Measurements from ENCODE around the gene SERPINB11.
"Not testable (repeated sequence)": the region's sequence is repeated elsewhere in the genome, so short reads cannot be mapped to it uniquely, and the experiment has no call there.

Gene SERPINB11, protein sequence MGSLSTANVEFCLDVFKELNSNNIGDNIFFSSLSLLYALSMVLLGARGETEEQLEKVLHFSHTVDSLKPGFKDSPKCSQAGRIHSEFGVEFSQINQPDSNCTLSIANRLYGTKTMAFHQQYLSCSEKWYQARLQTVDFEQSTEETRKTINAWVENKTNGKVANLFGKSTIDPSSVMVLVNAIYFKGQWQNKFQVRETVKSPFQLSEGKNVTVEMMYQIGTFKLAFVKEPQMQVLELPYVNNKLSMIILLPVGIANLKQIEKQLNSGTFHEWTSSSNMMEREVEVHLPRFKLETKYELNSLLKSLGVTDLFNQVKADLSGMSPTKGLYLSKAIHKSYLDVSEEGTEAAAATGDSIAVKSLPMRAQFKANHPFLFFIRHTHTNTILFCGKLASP

DNA sequence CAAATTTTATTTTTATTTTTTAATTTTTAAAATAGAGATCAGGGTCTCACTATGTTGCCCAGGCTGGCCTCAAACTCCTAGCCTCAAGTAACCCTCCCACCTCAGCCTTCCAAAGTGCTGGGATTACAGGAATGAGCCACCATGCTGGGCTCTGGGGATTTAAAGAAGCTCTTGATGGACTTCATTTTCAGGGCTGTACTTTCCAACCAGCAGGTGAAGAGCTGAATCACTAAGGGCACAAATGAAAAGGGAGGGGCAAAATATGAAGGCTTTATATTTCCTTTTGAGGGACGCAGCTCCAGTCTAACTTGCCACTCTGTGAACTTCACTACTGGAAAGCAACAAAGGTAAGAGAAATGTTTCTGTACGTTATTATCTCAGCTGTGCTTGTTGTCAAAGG, at the start of gene SERPINB11:
Gene SERPINB11 (plus strand): TSS at position 301 of the 400 bp plus-strand sequence. CDS start 7,234 bp downstream, outside the sequence.
- no peak for DNase-seq (ENCODE audit: low read depth in 2 of 2)

GRCh38 chr18:63658920-63659319, 43.8 kb upstream of the SERPINB11 start:
- not testable (repeated sequence) for DNase-seq (ENCODE audit: low read depth in 2 of 2)

DNA sequence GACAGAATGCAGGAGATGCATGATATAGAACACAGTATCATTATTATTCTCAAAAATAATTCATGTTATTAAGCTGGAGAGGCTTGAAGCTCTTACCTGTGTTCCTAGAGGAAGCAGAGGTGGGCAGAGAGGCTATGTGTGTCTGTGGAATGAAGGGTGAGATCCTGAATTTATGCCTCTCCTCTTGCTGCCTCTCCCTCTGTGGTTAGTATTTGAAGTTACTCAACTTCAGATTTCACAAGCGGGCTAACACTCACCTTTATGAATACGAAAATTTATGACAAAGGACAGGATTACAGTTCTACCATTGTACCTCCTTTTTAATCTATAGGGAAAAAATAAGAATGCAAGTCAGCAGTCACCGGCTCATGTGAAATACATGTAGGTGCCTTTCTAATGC, 41.0 kb upstream of the SERPINB11 start, which contains the start of gene SERPINB3:
Gene SERPINB3 (minus strand): TSS at position 144 of the 400 bp plus-strand sequence. CDS start 677 bp downstream, outside the sequence.
- not testable (repeated sequence) for DNase-seq (ENCODE audit: low read depth in 2 of 2)

GRCh38 chr18:63664571-63664970, 38.2 kb upstream of the SERPINB11 start:
- no peak for DNase-seq (ENCODE audit: low read depth in 2 of 2)

DNA sequence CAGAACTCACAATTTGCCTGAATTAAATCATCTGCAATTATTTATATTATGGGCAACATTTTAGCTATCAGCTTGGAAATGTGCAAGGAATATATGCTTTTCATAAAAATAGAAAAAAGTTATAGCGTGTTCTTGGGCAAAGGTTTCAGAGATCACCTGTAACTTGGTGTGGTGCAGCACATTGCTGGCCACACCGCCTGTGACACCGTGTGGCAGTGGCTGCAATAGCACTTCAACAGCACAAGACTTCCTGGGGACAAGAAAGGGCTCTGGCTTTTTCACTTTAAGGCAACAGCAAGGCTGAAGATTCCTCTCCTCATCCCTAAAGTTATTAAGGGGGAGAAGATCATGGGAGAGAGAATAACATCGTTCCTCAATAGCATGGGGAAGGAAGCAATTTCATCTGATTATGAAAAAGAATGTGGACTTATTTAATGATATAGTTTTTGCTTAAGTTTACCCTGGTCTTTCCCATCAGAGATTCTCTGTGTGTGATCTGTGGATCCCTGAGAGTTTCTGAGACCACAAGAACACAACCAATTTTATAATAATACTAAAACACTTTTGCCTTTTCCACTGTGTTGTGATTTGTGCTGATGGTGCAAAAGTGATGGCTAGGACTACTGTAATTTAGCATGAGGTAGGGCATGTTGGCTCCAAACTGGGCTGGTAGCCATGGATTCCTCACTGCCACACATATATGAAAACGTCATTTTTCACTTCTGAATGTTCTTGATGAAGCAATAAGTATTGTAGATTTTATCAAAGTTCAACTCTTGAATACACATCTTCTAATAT, 26.0 kb upstream of the SERPINB11 start:
- no peak for DNase-seq (ENCODE audit: low read depth in 2 of 2)

DNA sequence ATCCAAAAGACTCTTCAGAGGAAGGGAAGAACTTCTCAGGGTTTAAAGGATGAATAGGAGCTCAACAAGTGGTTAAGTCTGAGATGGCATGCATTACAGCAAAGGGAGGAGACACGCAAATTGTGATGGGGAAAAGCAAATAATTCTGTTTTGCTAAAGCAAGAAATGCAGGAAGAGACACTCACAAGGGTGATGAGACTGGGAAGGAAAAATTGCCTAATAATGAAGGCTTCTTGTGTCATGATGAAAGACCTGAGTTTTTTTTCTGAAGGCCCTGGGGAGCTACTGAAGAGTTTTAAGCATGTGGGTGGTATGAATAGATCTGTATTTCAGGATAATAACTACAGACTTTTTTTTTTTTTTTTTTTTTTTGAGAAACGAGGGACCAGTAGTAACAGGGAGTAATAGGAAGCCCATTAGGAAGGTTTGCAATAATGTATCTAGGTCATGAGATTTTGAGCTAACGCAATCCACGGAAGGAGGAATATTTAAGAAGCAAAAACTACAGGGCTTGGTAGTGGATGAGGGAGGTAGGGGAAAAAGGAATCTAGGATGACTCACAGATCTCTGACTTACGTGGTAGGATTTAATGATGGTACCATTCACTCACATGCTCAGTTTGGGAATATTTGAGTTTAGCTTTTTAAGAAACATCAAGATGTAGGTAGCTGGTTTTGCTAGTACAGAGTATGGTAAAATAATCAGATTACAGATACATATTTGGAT, 25.1 kb upstream of the SERPINB11 start:
- DNase-seq (ENCODE audit: low read depth in 2 of 2), result no peak

DNA sequence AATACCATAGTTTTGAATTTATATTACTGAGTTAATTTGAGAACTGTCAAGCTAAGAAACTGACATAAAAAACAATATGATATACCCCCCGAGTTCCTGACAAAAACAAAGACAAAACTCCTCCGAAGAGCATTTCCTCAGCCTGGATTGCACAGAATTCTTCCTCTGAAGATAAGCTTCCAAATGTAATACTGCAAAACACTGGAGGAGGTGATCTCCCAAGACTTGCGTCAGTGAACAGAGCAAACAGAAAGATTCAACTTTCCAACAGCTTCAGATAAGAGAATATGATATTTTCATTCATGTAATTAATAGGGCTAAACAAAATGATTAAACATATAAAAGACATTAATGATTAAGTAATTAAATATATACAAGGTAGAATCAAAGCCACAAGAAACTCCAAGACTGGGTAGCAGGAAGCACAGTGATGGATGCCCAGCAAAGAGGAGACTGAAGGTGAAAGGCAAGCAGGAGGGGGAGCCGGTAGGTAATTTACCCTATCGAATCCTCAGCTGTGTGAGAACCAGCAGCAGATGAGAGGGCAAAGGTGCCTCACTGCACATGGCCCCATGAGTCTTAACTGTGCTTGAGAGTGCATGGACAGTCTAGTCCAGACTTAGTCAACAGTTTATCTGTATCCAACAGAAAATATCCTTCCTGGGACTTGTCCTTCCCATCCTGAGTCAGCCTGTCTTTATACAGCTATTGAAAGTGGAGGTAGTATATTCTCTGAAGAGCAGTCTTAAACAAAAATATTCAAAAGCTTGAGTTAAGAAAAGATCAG, 22.7 kb upstream of the SERPINB11 start:
- no peak for DNase-seq (ENCODE audit: low read depth in 2 of 2)

DNA sequence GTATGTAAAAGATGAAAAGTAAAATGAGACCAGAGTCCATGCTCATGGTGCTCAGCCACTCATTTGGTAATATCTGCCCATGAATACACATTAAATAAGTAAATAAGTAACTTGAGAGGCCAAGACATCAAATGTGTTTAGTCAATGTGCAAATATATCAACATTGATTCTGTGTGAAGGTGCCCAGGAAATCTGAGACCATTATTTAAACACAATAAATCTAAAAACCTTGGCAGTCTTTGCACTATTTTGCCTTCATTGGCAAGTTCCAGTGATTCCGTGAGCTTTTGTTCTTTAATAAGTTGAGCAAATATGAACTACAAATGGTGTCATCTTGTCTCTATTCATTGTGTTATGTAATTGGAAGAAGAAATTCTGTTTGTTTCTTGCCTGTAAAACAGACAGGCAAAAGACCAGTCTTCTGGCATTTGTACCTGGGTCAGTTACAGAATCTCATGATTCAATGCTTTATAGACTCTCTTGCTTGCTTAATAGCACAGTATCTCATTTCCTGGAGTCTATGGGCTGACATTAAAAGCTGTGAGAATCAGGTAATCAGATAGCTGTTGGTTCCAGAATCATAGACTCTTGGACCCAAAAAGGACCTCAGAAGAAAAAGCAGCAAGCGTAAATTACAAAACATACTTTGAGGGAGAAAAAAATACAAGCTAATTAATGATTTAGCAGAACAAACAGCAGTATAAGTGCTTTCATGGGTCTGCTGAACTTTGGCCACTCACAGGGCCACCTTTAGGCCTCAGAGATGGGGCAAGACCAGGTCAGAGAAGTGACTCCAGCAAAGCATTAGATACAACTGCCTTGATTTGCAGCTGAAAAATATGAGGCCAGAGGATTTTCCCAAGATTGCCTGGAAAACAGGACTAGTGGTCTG, 21.1 kb upstream of the SERPINB11 start:
- no peak for DNase-seq (ENCODE audit: low read depth in 2 of 2)

DNA sequence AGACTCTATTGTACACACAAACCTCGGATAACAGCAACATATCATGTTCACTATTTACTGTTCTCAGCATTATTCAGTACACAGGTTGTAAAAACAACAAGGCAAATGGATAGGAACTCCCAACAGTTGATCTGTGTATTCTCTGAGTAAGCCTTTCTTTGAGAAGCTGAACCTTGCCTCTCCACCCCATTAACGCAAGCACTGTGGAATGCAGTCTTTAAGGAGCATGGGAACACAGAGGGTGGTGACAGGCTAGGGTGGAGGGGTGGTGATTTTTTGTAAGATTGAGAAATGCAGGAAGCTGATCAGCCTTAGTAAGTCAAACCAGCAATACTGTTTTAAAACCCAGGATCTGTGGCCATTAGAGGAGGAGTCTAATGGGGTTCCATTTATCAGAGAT, 19.6 kb upstream of the SERPINB11 start:
- DNase-seq (ENCODE audit: low read depth in 2 of 2), result no peak

DNA sequence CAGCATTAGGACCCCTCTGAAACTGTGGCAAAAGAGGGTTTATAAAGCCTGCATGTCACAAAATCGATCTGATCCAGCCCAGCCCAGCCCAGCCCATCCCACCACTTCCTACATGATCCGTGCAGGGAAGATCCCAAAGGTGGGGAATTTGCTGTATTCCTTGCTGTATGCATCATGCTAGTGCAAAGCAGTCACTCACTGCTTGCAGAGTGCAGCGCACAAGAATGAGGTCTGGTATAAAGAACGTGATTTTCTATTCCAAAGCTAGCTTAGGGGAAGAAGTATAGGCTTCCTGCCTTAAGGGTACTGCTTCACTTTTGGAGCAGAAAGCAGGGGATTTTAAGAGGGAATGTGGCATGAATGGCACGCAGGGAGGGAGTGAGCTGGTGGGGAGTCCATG, 18.9 kb upstream of the SERPINB11 start:
- DNase-seq (ENCODE audit: low read depth in 2 of 2), result no peak

GRCh38 chr18:63684718-63685117, 18.0 kb upstream of the SERPINB11 start:
- no peak for DNase-seq (ENCODE audit: low read depth in 2 of 2)

DNA sequence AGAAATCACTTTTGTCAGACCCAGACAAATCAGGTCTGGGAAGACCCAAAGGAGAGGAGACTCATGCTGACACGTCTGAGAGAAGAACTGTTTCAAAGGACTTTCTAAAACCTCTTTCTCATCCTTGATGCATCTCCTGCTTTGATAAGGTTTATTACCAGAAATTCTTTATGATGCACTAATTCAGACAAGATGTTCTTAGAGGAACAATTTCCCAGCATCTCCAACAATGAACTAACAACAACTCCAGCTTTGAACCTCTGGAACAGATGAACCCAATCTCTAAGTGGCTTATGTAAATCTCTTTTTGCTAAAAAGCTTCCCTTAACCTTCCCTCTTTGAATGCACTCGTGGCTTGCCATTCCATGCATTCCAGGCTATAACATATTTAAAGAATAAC, 15.9 kb upstream of the SERPINB11 start:
- DNase-seq (ENCODE audit: low read depth in 2 of 2), result no peak

DNA sequence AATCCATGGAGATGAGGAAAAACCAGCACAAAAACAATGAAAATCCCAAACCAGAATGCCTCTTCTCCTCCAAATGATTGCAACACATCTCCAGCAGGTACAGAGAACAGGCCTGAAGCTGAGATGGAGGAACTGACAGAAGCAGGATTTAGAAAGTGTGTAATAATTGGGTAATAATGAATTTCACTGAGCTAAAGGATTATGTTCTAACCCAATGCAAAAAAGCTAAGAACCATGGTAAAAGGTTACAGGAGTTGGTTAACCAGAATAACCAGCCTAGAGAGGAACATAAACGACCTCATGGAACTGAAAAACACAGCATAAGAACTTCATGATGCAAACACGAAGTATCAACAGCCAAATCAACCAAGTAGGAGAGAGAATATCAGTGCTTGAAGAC, 13.7 kb upstream of the SERPINB11 start:
- DNase-seq (ENCODE audit: low read depth in 2 of 2), result no peak

DNA sequence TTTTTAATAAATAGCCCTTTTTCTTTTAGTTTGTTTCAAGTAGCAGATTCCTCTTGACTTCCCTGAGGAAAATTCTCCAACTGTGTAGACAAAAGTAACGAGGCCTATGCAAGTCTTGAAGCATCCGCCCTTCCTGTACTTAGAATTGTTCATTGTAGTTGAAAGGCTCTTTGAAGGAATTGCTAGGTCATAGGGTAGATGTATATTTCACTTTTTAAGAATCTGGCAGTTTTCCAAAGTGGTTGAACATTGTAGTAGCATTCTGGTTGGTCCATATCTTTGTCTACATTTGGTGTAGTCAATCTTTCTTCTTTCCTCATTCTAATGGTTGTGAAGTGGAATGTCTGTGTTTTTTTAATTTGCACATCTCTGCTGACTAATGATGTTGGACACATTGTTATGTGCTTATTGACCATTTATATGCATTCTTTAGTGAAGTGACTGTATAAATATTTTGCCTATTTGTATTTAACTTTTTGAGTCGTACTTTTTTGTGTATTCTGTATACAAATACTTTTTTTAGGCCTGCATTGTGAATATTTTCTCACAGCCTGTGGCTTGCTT, 5.6 kb upstream of the SERPINB11 start:
- no peak for DNase-seq (ENCODE audit: low read depth in 2 of 2)

GRCh38 chr18:63700501-63700900, 2.3 kb upstream of the SERPINB11 start:
- DNase-seq (ENCODE audit: low read depth in 2 of 2), result no peak

- no peak for DNase-seq (ENCODE audit: low read depth in 2 of 2)
Measured at GRCh38 chr18:63701952-63702351, 808 bp upstream of the SERPINB11 start.

- no peak for DNase-seq (ENCODE audit: low read depth in 2 of 2)
Measured at GRCh38 chr18:63705401-63705800, 2.6 kb downstream of the SERPINB11 start.

- DNase-seq (ENCODE audit: low read depth in 2 of 2), result no peak
Measured at GRCh38 chr18:63707816-63708215, 5.1 kb downstream of the SERPINB11 start.

DNA sequence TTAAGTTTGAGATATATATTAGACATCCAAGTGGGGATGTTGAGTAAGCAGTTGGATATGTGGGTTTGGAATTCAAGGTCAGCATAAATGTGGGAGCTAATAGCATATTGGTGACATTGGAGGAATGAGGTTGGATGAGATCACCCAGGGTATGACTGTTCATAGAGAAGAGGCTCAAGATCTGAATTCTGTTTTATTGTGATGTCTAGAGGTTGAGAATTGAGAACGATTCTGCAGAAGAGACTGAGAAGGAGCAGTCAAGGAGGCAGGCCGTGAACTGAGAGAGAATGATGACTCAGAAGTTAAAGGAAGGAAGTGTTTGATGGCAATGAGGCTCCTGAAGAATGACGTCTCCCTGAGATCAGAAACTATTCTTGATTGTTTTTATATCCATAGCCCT, 5.9 kb downstream of the SERPINB11 start:
- no peak for DNase-seq (ENCODE audit: low read depth in 2 of 2)

Data from stimulated activated CD4-positive, alpha-beta T cell treated with anti-CD3 and anti-CD28 coated beads, Interleukin-12 subunit alpha, Interleukin-12 subunit beta, amount 100 ng/mL, for 24 hours (primary cell).